Hematopoietic multipotent progenitor cell treated with erythropoietin and hydrocortisone succinate and interleukin-3 and kit ligand, for 15 days (in vitro differentiated cells): ENCODE data around the gene ATP11C.
"Not testable (repeated sequence)": the region's sequence is repeated elsewhere in the genome, so short reads cannot be mapped to it uniquely, and the experiment has no call there.

ENCODE experiments used
- DNase-seq: peaks from one replicate; pipeline ENCODE4 v3.0.0-alpha.2; 2015; ENCODE audit warnings: low spot score

Gene ATP11C

DNA sequence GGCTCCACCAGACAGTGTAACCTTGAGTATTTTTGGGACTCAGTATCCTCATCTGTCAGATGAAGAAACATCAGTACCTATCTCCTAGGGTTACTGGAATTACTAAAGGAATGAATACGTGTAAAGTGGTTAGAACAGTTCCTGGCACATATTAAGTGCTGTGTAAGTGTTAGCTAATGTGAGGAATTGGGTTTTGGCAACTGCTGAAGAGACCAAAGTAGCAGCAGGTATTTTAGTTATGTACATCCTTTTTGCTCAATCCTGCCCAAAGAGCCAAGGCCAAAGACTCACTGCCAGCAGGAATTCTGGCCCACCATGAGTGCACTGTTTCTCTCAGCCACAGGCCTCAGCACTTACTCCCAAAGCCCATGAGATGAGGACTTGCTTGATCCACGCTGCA, 208.2 kb downstream of the ATP11C start:
- DNase-seq = no peak

DNA sequence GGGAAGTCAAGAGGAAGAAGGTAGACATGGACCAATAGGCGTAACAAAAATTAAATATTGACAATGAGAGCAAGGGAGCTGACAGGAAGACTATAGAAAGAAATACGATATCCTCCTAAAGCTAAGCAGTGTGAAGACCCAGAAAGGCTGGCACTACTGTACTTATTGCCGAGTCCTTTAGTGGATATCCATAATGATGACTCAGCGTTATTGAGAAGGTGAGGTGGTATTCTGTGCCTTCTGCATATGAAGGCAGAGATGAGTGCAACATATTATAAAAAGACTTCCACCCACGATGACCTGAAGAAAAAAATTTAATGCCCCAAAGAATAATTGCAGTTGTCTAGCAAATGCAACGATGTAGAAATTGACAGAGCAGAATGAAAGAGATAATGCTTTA, 211.9 kb downstream of the ATP11C start:
- no peak for DNase-seq

DNA sequence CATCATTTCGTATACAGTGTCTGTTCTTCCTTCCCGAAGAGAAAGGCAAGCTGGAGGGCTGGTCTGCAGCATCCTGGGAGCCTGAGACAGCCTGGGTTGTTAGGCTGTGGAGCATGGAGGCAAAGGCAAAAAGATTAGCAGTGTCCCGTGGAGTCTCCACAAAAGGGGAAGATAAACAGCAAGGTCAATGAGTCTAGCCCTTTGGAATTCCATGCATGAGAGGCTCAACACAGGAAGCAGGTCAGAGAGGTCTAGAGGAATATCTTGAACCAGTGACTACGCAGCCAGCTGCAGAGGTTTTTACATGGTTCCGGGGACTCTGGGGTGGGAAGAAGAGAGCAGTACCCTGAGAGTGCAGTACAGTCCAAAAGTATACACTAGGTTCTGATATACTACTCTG, 212.7 kb downstream of the ATP11C start:
- no peak for DNase-seq

DNA sequence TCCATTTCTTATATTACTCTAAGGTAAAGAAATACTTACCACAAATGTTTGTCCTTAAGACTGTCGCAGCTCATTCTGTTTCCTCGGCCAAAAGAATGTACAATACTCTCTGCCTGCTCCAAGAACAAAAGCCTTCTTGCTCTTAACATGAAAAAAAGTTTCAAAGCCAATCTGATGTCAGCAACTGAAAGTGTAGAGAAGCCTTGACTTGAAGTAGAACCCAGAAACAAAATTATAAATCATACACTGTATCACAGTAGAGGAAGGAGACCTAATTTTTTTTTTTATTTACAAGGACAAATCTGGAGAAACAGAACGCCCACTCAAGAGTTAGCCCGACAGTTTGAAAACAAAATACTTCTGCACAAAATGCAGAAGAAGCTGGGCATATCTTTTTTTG, 224.8 kb downstream of the ATP11C start, which contains the start of gene MCF2:
MCF2 (minus strand) TSS at position 101 of the 400 bp plus-strand sequence. CDS start 56,423 bp downstream, outside the sequence.
- no peak for DNase-seq

DNA sequence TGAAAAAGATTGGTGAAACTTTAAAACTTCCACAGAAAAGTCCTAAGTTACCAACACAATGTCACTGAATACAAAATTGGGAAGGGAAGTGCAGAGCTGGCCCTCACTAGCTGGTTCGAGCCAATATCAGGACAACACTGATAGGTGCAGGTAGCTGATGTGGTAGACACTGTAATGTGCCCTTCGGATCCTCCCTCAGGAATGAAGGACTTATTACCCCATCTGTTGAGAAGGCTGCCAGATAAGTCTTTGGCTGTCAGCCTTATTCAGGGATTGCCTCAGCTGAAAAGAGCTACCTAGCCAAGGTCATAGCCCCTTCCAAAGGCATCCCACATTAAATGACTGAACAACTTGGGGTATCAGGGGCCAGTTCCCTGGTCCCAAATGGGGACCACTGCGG, 230.2 kb downstream of the ATP11C start:
- no peak for DNase-seq

DNA sequence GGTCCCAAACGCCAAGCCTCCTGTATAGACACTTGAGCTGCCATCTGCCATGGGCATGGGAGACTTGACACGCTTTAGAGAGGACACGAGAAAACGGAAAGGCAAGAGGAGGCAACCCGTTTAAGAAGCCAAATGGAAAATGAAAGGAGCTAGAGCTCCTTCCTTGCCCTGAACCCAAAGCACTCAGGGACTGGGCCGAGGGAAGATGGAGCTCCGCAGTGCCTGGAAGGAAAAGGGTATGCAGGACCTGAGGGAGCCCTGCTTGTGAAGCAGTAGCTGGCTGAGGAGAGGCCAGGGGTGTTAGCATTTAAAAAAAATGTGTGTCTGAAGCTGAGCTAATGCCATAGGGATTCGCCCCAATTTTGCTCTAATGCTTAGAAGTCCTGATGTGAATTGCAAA, 239.9 kb downstream of the ATP11C start:
- DNase-seq = no peak

DNA sequence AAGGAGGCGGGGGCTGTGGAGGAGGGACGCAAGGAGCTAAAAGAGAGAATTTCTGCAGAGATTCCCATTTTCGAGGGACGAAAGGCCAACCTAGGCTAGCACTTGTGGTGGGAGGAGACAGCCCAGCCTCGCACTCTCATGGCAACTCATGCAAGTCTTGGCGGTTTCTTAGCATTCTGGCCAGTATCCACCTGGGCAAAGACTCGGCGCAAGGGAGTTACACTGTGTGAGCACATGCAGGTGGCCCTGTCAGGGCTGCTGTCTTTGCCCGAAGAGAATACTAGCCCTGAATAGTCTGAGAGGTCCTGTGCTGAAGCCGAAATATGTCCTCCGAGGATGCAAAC, 240.4 kb downstream of the ATP11C start:
- no peak for DNase-seq

DNA sequence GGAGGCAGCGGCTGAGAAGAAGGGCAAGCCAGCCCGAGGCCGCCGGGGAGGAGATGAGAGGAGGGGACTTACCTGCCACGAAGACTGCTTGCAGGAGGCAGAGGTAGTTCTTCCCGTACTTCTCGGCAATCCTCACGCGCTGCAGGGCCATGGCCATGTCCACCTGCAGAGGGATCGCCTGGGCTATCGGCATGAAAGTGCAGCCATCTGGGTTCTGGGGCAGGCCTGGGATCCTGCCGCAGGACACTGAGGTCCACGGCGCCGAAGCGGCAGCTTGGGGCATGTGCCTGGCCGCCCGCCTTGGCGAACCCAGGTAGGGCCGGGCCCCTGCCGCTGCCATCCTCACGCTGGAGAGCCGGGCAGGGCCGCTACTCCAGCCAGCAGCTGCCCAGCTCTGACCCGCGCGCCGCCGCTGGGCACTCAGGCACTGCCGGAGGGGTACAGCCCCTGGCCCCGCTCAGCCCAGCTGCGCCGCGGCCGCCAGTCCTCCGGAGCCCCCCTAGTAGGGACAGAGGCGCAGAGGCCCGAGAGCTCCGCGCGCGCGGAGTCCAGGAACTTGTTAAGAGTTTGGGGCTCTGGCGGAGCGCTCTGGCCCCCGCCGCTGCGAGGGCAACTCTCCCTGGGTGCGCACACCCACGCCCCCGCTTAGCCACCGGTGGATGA, 240.9 kb downstream of the ATP11C start:
- no peak for DNase-seq

DNA sequence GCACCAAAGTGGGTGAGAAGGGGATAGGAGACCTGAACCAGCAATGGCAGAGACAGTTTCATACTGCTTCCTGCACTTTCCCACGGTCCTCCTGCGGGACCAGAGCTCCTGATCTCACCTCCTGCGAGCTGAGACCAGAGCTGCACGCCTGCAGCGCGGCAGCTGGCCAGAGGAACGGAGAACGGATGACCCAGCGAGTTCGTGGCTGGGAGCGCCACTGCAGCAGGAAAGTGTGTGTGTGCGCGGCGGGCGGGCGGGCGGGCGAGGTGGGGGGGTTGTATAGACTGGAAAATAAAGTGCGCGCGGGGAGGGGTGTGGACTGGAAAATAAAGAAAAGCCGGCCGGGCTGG, 241.4 kb downstream of the ATP11C start:
- DNase-seq = no peak

DNA sequence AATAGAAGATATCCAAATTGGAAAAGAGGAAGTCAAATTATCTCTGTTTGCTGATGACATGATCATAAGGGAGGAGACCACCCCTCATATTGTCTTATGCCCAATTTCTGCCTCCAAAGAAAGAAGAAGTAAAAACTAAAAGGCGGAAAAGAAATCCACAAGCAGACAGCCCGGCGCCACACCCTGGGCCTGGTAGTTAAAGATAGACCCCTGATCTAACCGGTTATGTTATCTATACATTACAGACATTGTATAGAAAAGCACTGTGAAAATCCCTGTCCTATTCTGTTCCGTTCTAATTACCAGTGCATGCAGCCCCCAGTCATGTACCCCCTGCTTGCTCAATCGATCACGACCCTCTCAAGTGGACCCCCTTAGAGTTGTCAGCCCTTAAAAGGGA, 247.7 kb downstream of the ATP11C start:
- not testable (repeated sequence) for DNase-seq

DNA sequence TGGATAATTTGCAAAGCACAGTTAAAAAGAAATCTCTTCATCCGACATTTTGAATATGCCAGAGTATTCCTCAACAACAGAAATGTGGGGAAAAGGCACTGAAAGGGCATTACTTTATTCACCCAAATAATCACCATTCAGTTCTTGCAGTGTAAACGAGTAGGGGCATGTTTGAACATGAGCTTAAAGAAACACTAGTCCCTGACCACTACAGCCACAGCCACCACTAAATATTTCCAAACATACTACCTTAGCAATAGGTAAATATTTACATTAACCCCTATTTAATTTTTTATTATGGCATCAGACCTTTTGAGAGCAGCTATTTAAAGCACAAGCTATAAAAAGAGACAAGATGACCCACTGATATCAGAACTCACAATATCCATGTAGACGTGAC, 252.5 kb downstream of the ATP11C start:
- no peak for DNase-seq
